HEK293 (cell line): ENCODE measurements around the gene SELENOW.

Experiments
- CTCF ChIA-PET: fragments of 350-600 bp; formaldehyde crosslinking; extraction: SDS; loops from one replicate; lab custom pipeline; 2021; ENCODE audit warnings: antibody characterized with exemption; lab: Yijun Ruan, JAX
- POLR2A ChIA-PET: fragments of 300-600 bp; formaldehyde crosslinking; extraction: SDS; loops from one replicate; lab custom pipeline; 2020; ENCODE audit warnings: antibody characterized with exemption, inconsistent platforms; lab: Yijun Ruan, JAX
- H3K27ac ChIP-seq: fragments of 200-500 bp; sonication (Bioruptor generic); 2 replicates; pipeline ENCODE4 v1.5.1; 2014; ENCODE audit warnings: low read depth, low read length, control low read depth, inconsistent platforms; ENCODE audit errors: extremely low read depth
- H3K36me3 ChIP-seq, 2 experiments: fragments of 200-500 bp in 1 of 2; sonication (Bioruptor generic) in 1 of 2; 1 replicate in 1 of 2; 2 replicates in 1 of 2; pipeline ENCODE4 v1.5.1; 2014 to 2017; ENCODE audit warnings: inconsistent platforms in 2 of 2, low read length in 2 of 2; ENCODE audit not compliant: control insufficient read depth in 2 of 2, insufficient read depth in 1 of 2
- H3K4me1 ChIP-seq: fragments of 200-500 bp; sonication (Bioruptor generic); 2 replicates; pipeline ENCODE4 v1.5.1; 2014; ENCODE audit warnings: mild to moderate bottlenecking, low read length, inconsistent platforms; ENCODE audit not compliant: control insufficient read depth, insufficient read depth
- H3K4me3 ChIP-seq: 2 replicates; pipeline ENCODE4 v1.5.1; 2011; ENCODE audit warnings: low read depth, mild to moderate bottlenecking, control low read depth, low read length, moderate library complexity
- H3K9me3 ChIP-seq: fragments of 200-500 bp; sonication (Bioruptor generic); 2 replicates; pipeline ENCODE4 v1.5.1; 2014; ENCODE audit warnings: low read depth, low read length, inconsistent platforms; ENCODE audit not compliant: control insufficient read depth, insufficient read depth
- CTCF ChIP-seq: fragments of 450-650 bp; formaldehyde crosslinking; IDR thresholded peaks from 2 replicates; pipeline ENCODE4 v1.5.1; 2016; ENCODE audit warnings: missing biosample characterization, missing genetic modification characterization
- EGR2 ChIP-seq: fragments of 450-650 bp; formaldehyde crosslinking; IDR thresholded peaks from 2 replicates; pipeline ENCODE4 v1.5.1; 2016; ENCODE audit warnings: low read depth, missing biosample characterization, missing genetic modification characterization
- GLIS1 ChIP-seq: fragments of 450-650 bp; formaldehyde crosslinking; IDR thresholded peaks from 2 replicates; pipeline ENCODE4 v1.5.1; 2016; ENCODE audit warnings: missing biosample characterization, missing genetic modification characterization
- GLIS2 ChIP-seq: fragments of 450-650 bp; formaldehyde crosslinking; IDR thresholded peaks from 2 replicates; pipeline ENCODE4 v1.5.1; 2016; ENCODE audit warnings: missing biosample characterization, missing genetic modification characterization
- HOXC10 ChIP-seq: sonication (generic); formaldehyde crosslinking; IDR thresholded peaks from 2 replicates; pipeline ENCODE4 v1.8.1; 2023; ENCODE audit warnings: mild to moderate bottlenecking, missing genetic modification reagents
- MYNN ChIP-seq: fragments of 450-650 bp; formaldehyde crosslinking; IDR thresholded peaks from 2 replicates; pipeline ENCODE4 v1.5.1; 2016; ENCODE audit warnings: missing biosample characterization, missing genetic modification characterization, borderline replicate concordance
- OVOL3 ChIP-seq: fragments of 450-650 bp; formaldehyde crosslinking; IDR thresholded peaks from 2 replicates; pipeline ENCODE4 v1.5.1; 2016; ENCODE audit warnings: missing biosample characterization, missing genetic modification characterization
- PRDM1 ChIP-seq: fragments of 450-650 bp; formaldehyde crosslinking; IDR thresholded peaks from 2 replicates; pipeline ENCODE4; 2016; ENCODE audit warnings: missing biosample characterization, missing genetic modification characterization
- SALL2 ChIP-seq: fragments of 450-650 bp; formaldehyde crosslinking; IDR thresholded peaks from 2 replicates; pipeline ENCODE4 v1.5.0; 2017; ENCODE audit warnings: missing biosample characterization, mild to moderate bottlenecking, missing genetic modification characterization, borderline replicate concordance
- SP3 ChIP-seq: fragments of 450-650 bp; formaldehyde crosslinking; IDR thresholded peaks from 2 replicates; pipeline ENCODE4 v1.5.1; 2016; ENCODE audit warnings: missing biosample characterization, missing genetic modification characterization
- TSHZ1 ChIP-seq: fragments of 450-650 bp; formaldehyde crosslinking; IDR thresholded peaks from 2 replicates; pipeline ENCODE4 v1.5.1; 2016; ENCODE audit warnings: missing biosample characterization, missing genetic modification characterization, borderline replicate concordance
- YY1 ChIP-seq: fragments of 450-650 bp; formaldehyde crosslinking; IDR thresholded peaks from 2 replicates; pipeline ENCODE4 v1.5.1; 2018; ENCODE audit warnings: missing biosample characterization, missing genetic modification characterization
- ZBTB7A ChIP-seq: fragments of 450-650 bp; formaldehyde crosslinking; IDR thresholded peaks from 2 replicates; pipeline ENCODE4 v1.5.1; 2016; ENCODE audit warnings: low read depth, missing biosample characterization, missing genetic modification characterization
- ZFHX2 ChIP-seq: fragments of 450-650 bp; formaldehyde crosslinking; conservative IDR thresholded peaks from 2 replicates; pipeline ENCODE4 v1.5.1; 2016; ENCODE audit warnings: missing biosample characterization, missing genetic modification characterization
- ZNF114 ChIP-seq: fragments of 450-650 bp; formaldehyde crosslinking; IDR thresholded peaks from 2 replicates; pipeline ENCODE4 v1.5.0; 2017; ENCODE audit warnings: missing biosample characterization, missing genetic modification characterization
- ZNF121 ChIP-seq: fragments of 450-650 bp; formaldehyde crosslinking; IDR thresholded peaks from 2 replicates; pipeline ENCODE4 v1.5.1; 2016; ENCODE audit warnings: missing biosample characterization, missing genetic modification characterization
- ZNF140 ChIP-seq: fragments of 450-650 bp; formaldehyde crosslinking; IDR thresholded peaks from 2 replicates; pipeline ENCODE4 v1.5.1; 2016; ENCODE audit warnings: missing biosample characterization, missing genetic modification characterization
- ZNF19 ChIP-seq: fragments of 450-650 bp; formaldehyde crosslinking; IDR thresholded peaks from 2 replicates; pipeline ENCODE4; 2016; ENCODE audit warnings: missing biosample characterization, missing genetic modification characterization, low read depth
- ZNF404 ChIP-seq: fragments of 450-650 bp; formaldehyde crosslinking; IDR thresholded peaks from 2 replicates; pipeline ENCODE4 v1.5.1; 2017; ENCODE audit warnings: missing biosample characterization, missing genetic modification characterization
- ZNF449 ChIP-seq: fragments of 450-650 bp; formaldehyde crosslinking; IDR thresholded peaks from 2 replicates; pipeline ENCODE4 v1.5.1; 2017; ENCODE audit warnings: missing biosample characterization, mild to moderate bottlenecking, missing genetic modification characterization, moderate library complexity
- ZNF48 ChIP-seq: fragments of 450-650 bp; formaldehyde crosslinking; IDR thresholded peaks from 2 replicates; pipeline ENCODE4 v1.5.1; 2016; ENCODE audit warnings: missing biosample characterization, missing genetic modification characterization
- ZNF488 ChIP-seq: fragments of 450-650 bp; formaldehyde crosslinking; IDR thresholded peaks from 2 replicates; pipeline ENCODE4 v1.5.1; 2016; ENCODE audit warnings: missing biosample characterization, missing genetic modification characterization
- ZNF510 ChIP-seq: fragments of 450-650 bp; formaldehyde crosslinking; IDR thresholded peaks from 2 replicates; pipeline ENCODE4 v1.5.1; 2018; ENCODE audit warnings: mild to moderate bottlenecking, missing genetic modification characterization, missing biosample characterization; ENCODE audit not compliant: insufficient replicate concordance
- ZNF514 ChIP-seq: fragments of 450-650 bp; formaldehyde crosslinking; IDR thresholded peaks from 2 replicates; pipeline ENCODE4 v1.5.1; 2016; ENCODE audit warnings: missing biosample characterization, missing genetic modification characterization
- ZNF555 ChIP-seq: fragments of 450-650 bp; formaldehyde crosslinking; conservative IDR thresholded peaks from 2 replicates; pipeline ENCODE4 v1.5.1; 2017; ENCODE audit warnings: missing biosample characterization, mild to moderate bottlenecking, missing genetic modification characterization, inconsistent platforms
- ZNF654 ChIP-seq: fragments of 450-650 bp; formaldehyde crosslinking; IDR thresholded peaks from 2 replicates; pipeline ENCODE4 v1.5.1; 2016; ENCODE audit warnings: low read depth, missing biosample characterization, missing genetic modification characterization
- ZNF658 ChIP-seq: fragments of 450-650 bp; formaldehyde crosslinking; IDR thresholded peaks from 2 replicates; pipeline ENCODE4; 2016; ENCODE audit warnings: missing biosample characterization, missing genetic modification characterization
- ZNF776 ChIP-seq: fragments of 450-650 bp; formaldehyde crosslinking; IDR thresholded peaks from 2 replicates; pipeline ENCODE4 v1.5.0; 2017; ENCODE audit warnings: missing biosample characterization, missing genetic modification characterization, borderline replicate concordance
- ZSCAN5A ChIP-seq: fragments of 450-650 bp; formaldehyde crosslinking; IDR thresholded peaks from 2 replicates; pipeline ENCODE4 v1.5.1; 2016; ENCODE audit warnings: missing biosample characterization, missing genetic modification characterization

SELENOW gene

GRCh38 chr19:47765523-47766358, 12.8 kb upstream of the SELENOW start:
- ChIA-PET CTCF (interaction anchor here (0.5 to 8.2 kb wide), 30 partner anchors 8 to 1052 kb away, joined by 3 to 197 read pairs (median 5); partner anchors contain the start of genes EHD2 and NOP53), POLR2A (interaction anchor here (0.9 to 2.3 kb wide), 4 partner anchors 9 to 14 kb away, joined by 3 to 6 read pairs (median 3); partner anchors contain the start of gene SELENOW)
- Histone ChIP-seq H3K4me3 (no peak overlapping the region), H3K27ac (no peak overlapping the region), H3K9me3 (no peaks in the 10 kb centered on the region), H3K4me1 (no peaks in the 10 kb centered on the region), H3K36me3 (no peaks in the 10 kb centered on the region)
- TF ChIP-seq ZBTB7A (tag by site-specific recombination) (no peak), MYNN (tag by site-specific recombination) (no peak), OVOL3 (tag by site-specific recombination) (no peak), ZNF776 (tag by site-specific recombination) (no peak), GLIS1 (tag by site-specific recombination) (peak; percentile 97), HOXC10 (no peak), TSHZ1 (tag by site-specific recombination) (no peak), EGR2 (peak; percentile 93), ZNF514 (tag by site-specific recombination) (no peak), SALL2 (tag by site-specific recombination) (no peak), YY1 (no peak), ZNF654 (tag by site-specific recombination) (0 out of 2 replicates have a peak, but pooled peaks have one; percentile 13), ZSCAN5A (tag by site-specific recombination) (no peak), ZFHX2 (peak; percentile 87), ZNF140 (tag by site-specific recombination) (no peak), PRDM1 (tag by site-specific recombination) (no peak), ZNF658 (no peak), ZNF48 (tag by site-specific recombination) (no peak), CTCF (peak; percentile 76), ZNF488 (tag by site-specific recombination) (no peak), SP3 (tag by site-specific recombination) (no peak), ZNF510 (tag by site-specific recombination) (no peak), ZNF121 (tag by site-specific recombination) (no peak), GLIS2 (tag by site-specific recombination) (peak; percentile 56; the same call in 1 of the 2 replicates), ZNF404 (no peak), ZNF19 (no peak), ZNF114 (tag by site-specific recombination) (no peak), ZNF449 (tag by site-specific recombination) (no peak), ZNF555 (no peak)
